Skeletal muscle tissue (tissue), 4 donors: Measurements from ENCODE around the gene WDR43. TPM values are rescaled to one million over a fixed set of nuclear protein-coding genes. Genes with fewer than 3 reads are reported as not detected.
A peak's percentile ranks its signal among the peaks of the same experiment; 100 is the strongest.

Experiments
- H3K27ac ChIP-seq: one replicate; pipeline ENCODE4 v1.7.0; 2013; ENCODE audit warnings: mild to moderate bottlenecking, low read depth, low read length, inconsistent platforms
- H3K27me3 ChIP-seq, 3 donors: one replicate each; pipeline ENCODE4 v1.7.0; 2013; ENCODE audit warnings: low read length in 3 of 3; ENCODE audit not compliant: control insufficient read depth in 3 of 3, insufficient read depth in 3 of 3
- H3K36me3 ChIP-seq, 3 donors: one replicate each; pipeline ENCODE4 v1.7.0; 2013; ENCODE audit warnings: low read length in 3 of 3; ENCODE audit not compliant: control insufficient read depth in 3 of 3, insufficient read depth in 3 of 3
- H3K4me1 ChIP-seq, 3 donors: one replicate each; pipeline ENCODE4 v1.7.0; 2013; ENCODE audit warnings: low read length in 3 of 3, mild to moderate bottlenecking in 3 of 3; ENCODE audit not compliant: control insufficient read depth in 3 of 3, insufficient read depth in 3 of 3
- H3K4me3 ChIP-seq, 3 donors: one replicate each; pipeline ENCODE4 v1.7.0; 2013; ENCODE audit warnings: low read length in 3 of 3
- H3K9ac ChIP-seq, 3 donors: one replicate each; pipeline ENCODE4 v1.7.0; 2013; ENCODE audit warnings: low read length in 3 of 3, mild to moderate bottlenecking in 3 of 3, moderate library complexity in 2 of 3, low read depth in 1 of 3
- H3K9me3 ChIP-seq, 3 donors: one replicate each; pipeline ENCODE4 v1.7.0; 2013; ENCODE audit warnings: low read length in 3 of 3; ENCODE audit not compliant: control insufficient read depth in 3 of 3
- total RNA-seq: library from RNA; depleted of rRNA; stranded (reverse); fragments of >200 nt; gene quantifications from one replicate; pipeline ENCODE4 v1.2.3, GENCODE V29; 2014
- donor health status: Osteomylitis.

WDR43 gene
- total RNA-seq, 1 donor from 2014 or later: 39.1 TPM

DNA sequence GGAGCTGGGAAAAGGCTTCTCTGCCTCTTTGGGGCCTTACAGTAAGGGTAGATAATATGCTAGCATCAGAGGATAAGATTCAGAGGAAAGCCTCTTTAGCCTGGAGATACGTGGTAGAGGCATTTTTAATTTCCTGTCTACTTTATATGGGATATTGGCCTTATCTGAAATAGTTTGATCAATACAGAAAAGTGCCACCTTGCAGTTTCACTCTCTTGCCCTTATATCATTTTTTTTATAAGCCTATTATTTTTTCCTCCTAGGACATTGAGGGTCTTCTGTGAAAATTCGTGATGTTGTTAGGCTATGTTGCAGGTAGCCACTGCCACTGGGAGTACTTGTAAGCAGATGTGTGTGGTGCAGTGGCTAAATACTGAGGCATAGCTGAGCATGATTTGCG is 46.5 kb downstream of the WDR43 start:
- H3K4me3 ChIP-seq: no peak overlapping the region
- H3K9ac ChIP-seq: no peak overlapping the region
- H3K9me3 ChIP-seq: no peaks in the 10 kb centered on the region
- H3K4me1 ChIP-seq: no peaks in the 10 kb centered on the region
- no peak overlapping the region for H3K27ac ChIP-seq
- peaks cover 25 to 46% (median 38%) of the 10 kb centered on the region in 3 donors for H3K36me3 ChIP-seq
- H3K27me3 ChIP-seq: no peaks in the 10 kb centered on the region

DNA sequence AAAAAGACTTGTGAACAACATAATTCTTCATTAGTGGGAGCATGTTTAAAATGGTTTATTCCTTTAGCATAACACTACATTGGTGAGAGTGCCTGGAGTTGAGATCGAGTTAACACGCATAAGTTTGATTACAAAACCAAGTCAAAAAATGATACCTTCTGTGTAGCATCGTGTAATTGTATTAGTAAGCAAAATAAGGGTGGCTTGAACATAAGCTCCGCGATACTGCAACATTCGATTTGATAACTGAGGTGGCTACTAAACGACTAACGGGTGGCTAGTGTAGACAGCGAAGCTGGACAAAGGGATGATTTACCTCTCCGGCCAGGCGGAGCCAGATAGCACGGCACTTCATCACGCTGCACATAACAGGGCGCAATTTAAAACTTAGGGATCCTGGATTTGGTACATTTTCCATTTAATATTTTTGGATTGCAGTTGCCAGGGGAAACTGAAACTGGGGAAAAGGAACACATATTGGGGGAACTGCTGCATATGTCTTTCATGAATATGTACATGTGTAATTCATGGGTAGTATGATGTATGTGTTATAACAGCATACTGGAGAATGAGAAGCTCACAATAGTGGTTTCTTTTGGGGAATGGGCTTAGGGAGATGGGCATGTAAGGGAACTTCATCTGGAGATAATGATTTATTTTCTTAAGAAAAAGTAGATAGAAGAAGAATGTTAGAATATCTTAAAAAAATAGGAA is 50.2 kb downstream of the WDR43 start:
- Histone ChIP-seq H3K9me3 (no peaks in the 10 kb centered on the region), H3K9ac (no peak overlapping the region), H3K4me3 (no peak overlapping the region), H3K36me3 (peaks cover 35 to 58% (median 55%) of the 10 kb centered on the region in 3 donors), H3K27me3 (no peaks in the 10 kb centered on the region), H3K4me1 (no peaks in the 10 kb centered on the region), H3K27ac (no peak overlapping the region)

GRCh38 chr2:28948160-28948559 is 53.7 kb downstream of the WDR43 start:
- Histone ChIP-seq H3K27ac (no peak overlapping the region), H3K9me3 (no peaks in the 10 kb centered on the region), H3K4me3 (no peak overlapping the region), H3K36me3 (peaks cover 21 to 40% (median 36%) of the 10 kb centered on the region in 3 donors), H3K27me3 (no peaks in the 10 kb centered on the region), H3K4me1 (peaks cover 7 to 11% (median 8%) of the 10 kb centered on the region in 3 donors), H3K9ac (no peak overlapping the region)

GRCh38 chr2:28949190-28949589 is 54.7 kb downstream of the WDR43 start:
- H3K4me3 ChIP-seq: no peak overlapping the region
- H3K27ac ChIP-seq: no peak overlapping the region
- H3K4me1 ChIP-seq: peaks cover 7 to 11% (median 8%) of the 10 kb centered on the region in 3 donors
- no peak overlapping the region for H3K9ac ChIP-seq
- peaks cover 15 to 30% (median 28%) of the 10 kb centered on the region in 3 donors for H3K36me3 ChIP-seq
- no peaks in the 10 kb centered on the region for H3K27me3 ChIP-seq
- H3K9me3 ChIP-seq: no peaks in the 10 kb centered on the region

DNA sequence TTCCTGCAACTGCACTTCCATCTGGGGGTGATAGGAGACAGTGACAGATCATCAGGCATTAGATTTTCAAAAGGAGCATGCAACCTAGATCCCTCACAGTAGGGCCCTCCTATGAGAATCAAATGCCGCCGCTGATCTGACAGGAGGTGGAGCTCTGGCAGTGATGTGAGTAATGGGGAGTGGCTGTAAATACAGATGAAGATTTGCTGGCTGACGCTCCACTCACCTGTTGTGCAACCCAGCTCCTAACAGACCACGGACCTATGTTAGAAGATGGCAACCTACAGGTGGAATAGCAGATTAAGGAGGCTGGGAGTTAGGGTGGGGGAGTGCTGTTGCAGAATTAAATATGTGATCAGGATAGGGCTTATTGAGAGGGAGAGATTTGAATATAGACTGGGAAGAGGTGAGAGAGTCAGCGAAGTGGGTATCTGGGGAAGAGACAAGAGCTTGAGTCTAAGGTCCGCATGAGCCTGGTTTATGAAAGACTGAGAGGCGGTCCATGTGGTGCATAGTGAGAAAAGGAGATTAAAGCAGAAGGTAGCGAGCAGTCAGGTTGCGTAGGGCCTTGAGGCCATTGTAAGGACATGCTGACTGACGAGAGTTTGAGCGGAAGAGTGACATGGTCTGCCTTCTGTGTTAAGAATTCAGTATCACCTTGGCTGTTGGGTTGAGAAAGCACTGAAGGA is 55.3 kb downstream of the WDR43 start:
- no peak overlapping the region for H3K4me3 ChIP-seq
- H3K27ac ChIP-seq: no peak overlapping the region
- H3K9ac ChIP-seq: no peak overlapping the region
- peaks cover 7 to 11% (median 8%) of the 10 kb centered on the region in 3 donors for H3K4me1 ChIP-seq
- H3K9me3 ChIP-seq: no peaks in the 10 kb centered on the region
- H3K36me3 ChIP-seq: peaks cover 12 to 26% (median 24%) of the 10 kb centered on the region in 3 donors
- no peaks in the 10 kb centered on the region for H3K27me3 ChIP-seq

GRCh38 chr2:28950941-28951630 is 56.6 kb downstream of the WDR43 start:
- no peak overlapping the region for H3K9ac ChIP-seq
- H3K4me1 ChIP-seq: peaks cover 7 to 11% (median 8%) of the 10 kb centered on the region in 3 donors
- no peaks in the 10 kb centered on the region for H3K9me3 ChIP-seq
- no peak overlapping the region for H3K27ac ChIP-seq
- H3K27me3 ChIP-seq: no peaks in the 10 kb centered on the region
- peaks cover 11 to 24% (median 18%) of the 10 kb centered on the region in 3 donors for H3K36me3 ChIP-seq
- no peak overlapping the region for H3K4me3 ChIP-seq

GRCh38 chr2:28951910-28952835 is 57.7 kb downstream of the WDR43 start:
- Histone ChIP-seq H3K27ac (no peak overlapping the region), H3K9me3 (no peaks in the 10 kb centered on the region), H3K9ac (no peak overlapping the region), H3K36me3 (peaks cover 4 to 14% (median 9%) of the 10 kb centered on the region in 3 donors), H3K27me3 (peaks cover 0 to 2% (median 0%) of the 10 kb centered on the region in 3 donors), H3K4me3 (peak overlapping the region in 1 of 3 donors; percentile 24), H3K4me1 (peaks cover 11 to 14% (median 14%) of the 10 kb centered on the region in 3 donors)

- Histone ChIP-seq H3K27me3 (peaks cover 0 to 2% (median 0%) of the 10 kb centered on the region in 3 donors), H3K36me3 (peaks cover 4 to 11% (median 7%) of the 10 kb centered on the region in 3 donors), H3K4me1 (peaks cover 11 to 14% (median 14%) of the 10 kb centered on the region in 3 donors), H3K9me3 (no peaks in the 10 kb centered on the region), H3K27ac (no peak overlapping the region), H3K9ac (no peak overlapping the region), H3K4me3 (no peak overlapping the region)
Measured at GRCh38 chr2:28952836-28953211, 58.4 kb downstream of the WDR43 start.

DNA sequence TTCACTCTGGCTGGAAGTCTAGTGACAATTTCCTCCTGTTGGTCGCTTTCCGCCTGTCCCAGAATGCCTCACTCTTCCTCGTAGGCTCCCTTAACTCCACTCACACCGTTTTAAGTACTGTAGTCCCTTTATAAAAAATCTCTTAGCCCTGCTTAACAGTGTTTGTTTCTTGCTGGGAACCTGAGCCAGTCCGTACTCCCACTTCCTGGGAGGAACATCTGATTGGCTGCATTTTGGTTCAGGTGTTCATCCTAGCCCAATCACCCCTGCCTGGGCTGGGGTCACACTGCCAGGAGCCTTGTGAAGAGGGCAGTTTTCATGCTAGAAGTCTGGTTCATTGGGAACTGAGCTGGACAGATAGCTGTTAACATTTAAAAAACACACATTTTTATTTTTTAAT is 61.0 kb downstream of the WDR43 start:
- no peak overlapping the region for H3K4me3 ChIP-seq
- H3K4me1 ChIP-seq: peaks cover 15 to 25% (median 16%) of the 10 kb centered on the region in 3 donors
- H3K9me3 ChIP-seq: no peaks in the 10 kb centered on the region
- peaks cover 0 to 2% (median 0%) of the 10 kb centered on the region in 3 donors for H3K27me3 ChIP-seq
- no peak overlapping the region for H3K9ac ChIP-seq
- no peak overlapping the region for H3K27ac ChIP-seq
- no peaks in the 10 kb centered on the region for H3K36me3 ChIP-seq
